Aorta (tissue), 5 donors: ENCODE data around the gene EIF4E1B. TPM values are rescaled to one million over a fixed set of nuclear protein-coding genes. Genes with fewer than 3 reads are reported as not detected.
A peak's percentile ranks its signal among the peaks of the same experiment; 100 is the strongest.

ENCODE experiments used
- ATAC-seq: fragments of 200-7000 bp; cut with Tn5 transposase; one replicate; pipeline ENCODE4 v1.9.1; 2022; ENCODE audit warnings: moderate library complexity; ENCODE audit not compliant: low FRiP score
- DNase-seq, 2 donors: peaks; one replicate each; pipeline ENCODE4 v3.0.0-alpha.2; 2020
- H3K27ac ChIP-seq, 2 donors: one replicate each; pipeline ENCODE4 v1.5.1; 2013; ENCODE audit warnings: low read length in 2 of 2, mild to moderate bottlenecking in 2 of 2, moderate library complexity in 2 of 2, control low read depth in 1 of 2, inconsistent platforms in 1 of 2, low read depth in 1 of 2
- H3K27me3 ChIP-seq, 2 donors: one replicate each; pipeline ENCODE4 v1.6.1; 2013; ENCODE audit warnings: control low read depth in 1 of 2, low read length in 1 of 2, mild to moderate bottlenecking in 1 of 2, moderate library complexity in 1 of 2; ENCODE audit not compliant: insufficient read depth in 2 of 2, control insufficient read depth in 1 of 2
- H3K36me3 ChIP-seq, 2 donors: one replicate each; pipeline ENCODE4 v1.6.1; 2013; ENCODE audit warnings: control low read depth in 1 of 2, low read length in 1 of 2, mild to moderate bottlenecking in 1 of 2; ENCODE audit not compliant: insufficient read depth in 2 of 2, control insufficient read depth in 1 of 2
- H3K4me1 ChIP-seq, 2 donors: one replicate each; pipeline ENCODE4 v1.6.1; 2013; ENCODE audit warnings: low read length in 2 of 2, control low read depth in 1 of 2, mild to moderate bottlenecking in 1 of 2, moderate library complexity in 1 of 2; ENCODE audit not compliant: insufficient read depth in 2 of 2, control insufficient read depth in 1 of 2
- H3K4me3 ChIP-seq, 2 donors: one replicate each; pipeline ENCODE4 v1.5.1; 2013; ENCODE audit warnings: low read length in 2 of 2, control low read depth in 1 of 2, mild to moderate bottlenecking in 1 of 2
- H3K9me3 ChIP-seq: one replicate; pipeline ENCODE4 v1.6.1; 2013; ENCODE audit warnings: mild to moderate bottlenecking, low read length; ENCODE audit not compliant: control insufficient read depth
- WGBS, 2 donors: extraction: QIAGEN DNeasy Blood & Tissue Kit; methylation state at CpG; one replicate each; pipeline ENCODE4 v1.1.7; 2013; 5-methylcytosine and 5-hydroxymethylcytosine counted together
- intact Hi-C, 2 donors: fragments of 100-400 bp; cut with DNase I; formaldehyde crosslinking; loops; one replicate each; pipeline versions ENCODE4 v1.14.2 to v1.15.0; 2022
- polyA plus RNA-seq, 2 donors: library from polyadenylated mRNA; stranded (reverse); fragments of 200-250 nt; gene quantifications; one replicate each; pipeline ENCODE4 v1.2.3, GENCODE V29; 2013
- total RNA-seq, 2 donors: library from RNA; stranded (reverse); fragmentation: NEBNext Ultra II Directional; extraction: Animal tissue kit (Norgen Biotek cat#: 25700); gene quantifications; one replicate each; pipeline ENCODE4 v1.2.1, GENCODE V29; 2021
- donor health status: healthy with polysubstance abuse.
- donor health status: Bipolar disorder and iron deficiency.
- donor health status: DM: no; HTN: no; CAD: no.
- donor health status: DM: no; HTN: no; CAD: no.
- donor health status: DM: yes; HTN: yes; CAD: no.

EIF4E1B gene
- total and polyA plus RNA-seq, 4 donors: not detected

DNA sequence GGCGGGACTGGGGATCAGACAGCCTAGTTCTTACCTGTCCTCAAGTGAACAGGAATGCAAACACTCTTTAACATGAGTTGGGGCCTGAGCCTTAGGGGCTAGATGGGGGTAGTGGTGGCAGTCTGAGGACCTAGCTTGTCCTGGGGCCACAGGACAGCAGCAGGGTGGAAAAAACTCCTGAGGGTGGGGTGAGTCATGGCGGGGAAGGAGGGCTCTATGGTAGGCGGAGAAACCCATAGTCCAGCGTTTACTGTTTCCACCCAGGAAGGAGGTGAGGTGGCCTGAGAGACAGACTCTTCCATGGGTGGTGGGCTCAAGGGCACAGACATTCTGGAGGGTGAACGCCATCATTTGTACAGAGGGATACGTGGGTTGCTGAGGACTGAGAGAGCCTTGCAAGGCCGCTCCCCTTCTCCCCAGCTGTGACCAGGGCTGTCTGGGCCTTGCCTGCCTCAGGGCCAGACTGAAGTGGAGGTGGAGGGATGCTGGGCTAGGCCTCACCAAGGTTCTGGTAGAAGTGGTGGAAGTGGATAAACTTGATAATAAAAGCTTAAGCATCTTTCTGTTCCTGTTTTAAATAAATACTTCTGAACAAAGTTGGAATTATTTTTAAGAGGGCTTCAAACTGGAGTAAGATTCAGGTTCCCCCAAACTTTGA is 15.7 kb downstream of the EIF4E1B start:
- ATAC-seq (no peak), DNase-seq (no peak)
- intact Hi-C loops: loop anchor here (5.0 to 10.0 kb wide), 3 partner anchors 104 to 231 kb away; partner anchors contain the start of genes CLTB (in 1 of the 2) and RNF44 (in 1 of the 2)
- H3K27me3 ChIP-seq: no peaks in the 10 kb centered on the region
- no peak overlapping the region for H3K27ac ChIP-seq
- 95 to 96% methylated on average over 7 of the region's 7 CpGs for WGBS, 2 donors
- H3K4me1 ChIP-seq: no peaks in the 10 kb centered on the region
- H3K4me3 ChIP-seq: no peak overlapping the region
- H3K36me3 ChIP-seq: no peaks in the 10 kb centered on the region
- H3K9me3 ChIP-seq: no peaks in the 10 kb centered on the region

GRCh38 chr5:176646707-176647029 is 16.2 kb downstream of the EIF4E1B start:
- intact Hi-C loops: loop anchor here (5.0 to 10.0 kb wide), 3 partner anchors 104 to 232 kb away; partner anchors contain the start of genes CLTB (in 1 of the 2) and RNF44 (in 1 of the 2)
- H3K4me3 ChIP-seq: no peak overlapping the region
- ATAC-seq (no peak), DNase-seq (peak in 1 of 2 donors; percentile 80)
- no peaks in the 10 kb centered on the region for H3K27me3 ChIP-seq
- H3K4me1 ChIP-seq: no peaks in the 10 kb centered on the region
- H3K36me3 ChIP-seq: no peaks in the 10 kb centered on the region
- WGBS, 2 donors: 20 to 28% methylated on average over 11 of the region's 11 CpGs
- peak overlapping the region in 1 of 2 donors; percentile 26 for H3K27ac ChIP-seq
- H3K9me3 ChIP-seq: no peaks in the 10 kb centered on the region

- Histone ChIP-seq H3K27ac (peak within 1 kb of the TSS in 1 of 2 donors; percentile 26), H3K9me3 (no peaks in the 10 kb centered on the region), H3K4me3 (peak within 1 kb of the TSS; percentile 40 to 82), H3K36me3 (no peaks in the 10 kb centered on the region), H3K4me1 (no peaks in the 10 kb centered on the region), H3K27me3 (no peaks in the 10 kb centered on the region)
- peak; percentile 100 for DNase-seq
- intact Hi-C loops: loop anchor here (5.0 to 10.0 kb wide), 3 partner anchors 105 to 232 kb away; partner anchors contain the start of genes CLTB (in 1 of the 2) and RNF44 (in 1 of the 2)
- 1% methylated on average over 42 to 63 of the region's 63 CpGs for WGBS, 2 donors
- ATAC-seq: peak; percentile 98
Observed at GRCh38 chr5:176647030-176647842, 16.8 kb downstream of the EIF4E1B start, which contains the start of gene TSPAN17. TSPAN17 (plus strand) TSS chr5:176647484; CDS start chr5:176647616, 132 bp downstream.

GRCh38 chr5:176647843-176648473 is 17.5 kb downstream of the EIF4E1B start:
- Histone ChIP-seq H3K27ac (no peak overlapping the region), H3K27me3 (no peaks in the 10 kb centered on the region), H3K36me3 (no peaks in the 10 kb centered on the region), H3K9me3 (no peaks in the 10 kb centered on the region), H3K4me3 (peak overlapping the region; percentile 40 to 82), H3K4me1 (no peaks in the 10 kb centered on the region)
- no peak for ATAC-seq
- peak in 1 of 2 donors; percentile 89 for DNase-seq
- intact Hi-C loops: loop anchor here (5.0 to 10.0 kb wide), 3 partner anchors 106 to 233 kb away; partner anchors contain the start of genes CLTB (in 1 of the 2) and RNF44 (in 1 of the 2)
- 4 to 5% methylated on average over 19 to 20 of the region's 20 CpGs for WGBS, 2 donors

GRCh38 chr5:176648474-176649194 is 18.2 kb downstream of the EIF4E1B start:
- no peak for ATAC-seq
- no peaks in the 10 kb centered on the region for H3K9me3 ChIP-seq

GRCh38 chr5:176650354-176650884 is 19.9 kb downstream of the EIF4E1B start:
- intact Hi-C loops: loop anchor here in 1 of 2 donors (10.0 kb wide), 1 partner anchor 236 kb away; the partner anchor contains the start of gene CLTB
- H3K27me3 ChIP-seq: no peaks in the 10 kb centered on the region
- H3K9me3 ChIP-seq: no peaks in the 10 kb centered on the region
- no peak overlapping the region for H3K27ac ChIP-seq
- ATAC-seq (no peak), DNase-seq (no peak)
- H3K4me1 ChIP-seq: no peaks in the 10 kb centered on the region
- no peak overlapping the region for H3K4me3 ChIP-seq
- H3K36me3 ChIP-seq: no peaks in the 10 kb centered on the region
- 74 to 82% methylated on average over 8 of the region's 8 CpGs for WGBS, 2 donors

More at GRCh38 chr5:176648474-176649194, 18.2 kb downstream of the EIF4E1B start:
- Histone ChIP-seq H3K27me3 (no peaks in the 10 kb centered on the region), H3K27ac (no peak overlapping the region), H3K4me1 (no peaks in the 10 kb centered on the region), H3K36me3 (no peaks in the 10 kb centered on the region), H3K4me3 (no peak overlapping the region)
- intact Hi-C loops: loop anchor here (5.0 to 10.0 kb wide), 3 partner anchors 106 to 234 kb away; partner anchors contain the start of genes CLTB (in 1 of the 2) and RNF44 (in 1 of the 2)
- 68 to 73% methylated on average over 15 of the region's 15 CpGs for WGBS, 2 donors
- no peak for DNase-seq

DNA sequence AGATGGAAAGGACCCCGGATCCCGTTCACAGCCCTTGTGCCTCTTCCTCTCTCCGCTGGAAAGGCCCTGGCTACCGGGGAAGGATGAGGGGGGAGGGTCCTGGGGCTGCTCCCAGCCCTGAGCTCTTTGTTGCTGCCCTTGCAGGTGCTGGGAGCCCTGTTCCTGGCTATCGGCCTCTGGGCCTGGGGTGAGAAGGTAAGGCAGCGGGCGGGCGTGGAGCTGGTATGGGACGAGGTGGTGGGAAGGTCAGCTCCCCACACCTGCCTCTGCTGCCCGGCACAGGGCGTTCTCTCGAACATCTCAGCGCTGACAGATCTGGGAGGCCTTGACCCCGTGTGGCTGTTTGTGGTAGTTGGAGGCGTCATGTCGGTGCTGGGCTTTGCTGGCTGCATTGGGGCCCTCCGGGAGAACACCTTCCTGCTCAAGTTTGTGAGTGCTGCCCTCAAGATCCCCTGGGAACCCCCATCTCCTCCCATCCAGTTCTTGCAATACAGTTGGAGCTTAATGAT is 21.1 kb downstream of the EIF4E1B start:
- 90 to 93% methylated on average over 17 of the region's 17 CpGs for WGBS, 2 donors
- DNase-seq (no peak), ATAC-seq (no peak)
- intact Hi-C loops: loop anchor here in 1 of 2 donors (10.0 kb wide), 1 partner anchor 237 kb away; the partner anchor contains the start of gene CLTB
- H3K4me1 ChIP-seq: no peaks in the 10 kb centered on the region
- no peaks in the 10 kb centered on the region for H3K36me3 ChIP-seq
- no peaks in the 10 kb centered on the region for H3K9me3 ChIP-seq
- no peaks in the 10 kb centered on the region for H3K27me3 ChIP-seq
- no peak overlapping the region for H3K27ac ChIP-seq
- no peak overlapping the region for H3K4me3 ChIP-seq
